ENCODE measurements around the gene MACF1.
A peak's percentile ranks its signal among the peaks of the same experiment; 100 is the strongest.

MACF1 gene

DNA sequence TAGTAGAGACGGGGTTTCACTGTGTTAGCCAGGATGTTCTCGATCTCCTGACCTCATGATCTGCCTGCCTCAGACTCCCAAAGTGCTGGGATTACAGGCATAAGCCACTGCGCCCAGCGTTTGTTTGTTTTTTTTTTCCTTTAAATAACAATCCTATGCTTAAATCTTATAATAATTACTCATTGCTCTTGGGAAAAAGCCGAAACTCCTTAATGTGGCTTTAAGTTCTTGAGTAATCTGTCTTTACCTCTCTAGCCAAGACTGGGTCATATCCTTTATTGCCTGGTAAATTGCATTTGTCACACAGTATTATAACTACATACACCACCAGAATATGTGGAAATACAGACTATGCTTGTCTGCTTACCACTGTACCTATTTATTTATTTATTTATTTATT, 97.1 kb downstream of the MACF1 start:
- TF ChIP-seq, protein P1, sequence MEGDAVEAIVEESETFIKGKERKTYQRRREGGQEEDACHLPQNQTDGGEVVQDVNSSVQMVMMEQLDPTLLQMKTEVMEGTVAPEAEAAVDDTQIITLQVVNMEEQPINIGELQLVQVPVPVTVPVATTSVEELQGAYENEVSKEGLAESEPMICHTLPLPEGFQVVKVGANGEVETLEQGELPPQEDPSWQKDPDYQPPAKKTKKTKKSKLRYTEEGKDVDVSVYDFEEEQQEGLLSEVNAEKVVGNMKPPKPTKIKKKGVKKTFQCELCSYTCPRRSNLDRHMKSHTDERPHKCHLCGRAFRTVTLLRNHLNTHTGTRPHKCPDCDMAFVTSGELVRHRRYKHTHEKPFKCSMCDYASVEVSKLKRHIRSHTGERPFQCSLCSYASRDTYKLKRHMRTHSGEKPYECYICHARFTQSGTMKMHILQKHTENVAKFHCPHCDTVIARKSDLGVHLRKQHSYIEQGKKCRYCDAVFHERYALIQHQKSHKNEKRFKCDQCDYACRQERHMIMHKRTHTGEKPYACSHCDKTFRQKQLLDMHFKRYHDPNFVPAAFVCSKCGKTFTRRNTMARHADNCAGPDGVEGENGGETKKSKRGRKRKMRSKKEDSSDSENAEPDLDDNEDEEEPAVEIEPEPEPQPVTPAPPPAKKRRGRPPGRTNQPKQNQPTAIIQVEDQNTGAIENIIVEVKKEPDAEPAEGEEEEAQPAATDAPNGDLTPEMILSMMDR (IDR thresholded peaks at IDR 0.05; ENCODE audit: borderline replicate concordance, control extremely low read depth, extremely low read depth, insufficient read depth, missing control alignments), result no peak
- in situ Hi-C loops (cut with MboI; ENCODE audit: low sequenced_read_pairs, unreplicated experiment), result no loop called here
- DNase-seq (ENCODE audit: low spot score), result no peak

DNA sequence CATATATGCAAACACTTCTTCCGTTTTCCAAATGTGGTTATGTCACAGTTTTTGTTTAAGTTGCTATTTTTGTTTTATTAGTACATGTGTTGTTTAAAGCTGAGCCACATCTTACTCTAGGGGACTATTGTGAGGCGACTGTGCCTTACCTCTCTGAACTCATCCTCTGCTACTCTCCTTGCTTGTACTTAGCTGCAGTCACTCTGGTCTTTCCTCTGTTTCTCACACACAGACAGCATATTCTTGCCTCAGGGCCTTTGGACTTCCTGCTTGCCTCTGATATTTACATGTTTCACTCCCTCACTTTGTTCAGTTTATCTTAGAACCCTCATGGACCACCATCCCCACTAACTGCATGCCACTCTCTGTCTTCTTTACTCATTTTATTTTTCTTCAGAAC, 101.1 kb downstream of the MACF1 start:
- DNase-seq (ENCODE audit: low spot score), result peak; percentile 23
- in situ Hi-C loops (cut with MboI; ENCODE audit: low sequenced_read_pairs, unreplicated experiment), result no loop called here
- TF ChIP-seq, protein P1 (IDR thresholded peaks at IDR 0.05; ENCODE audit: borderline replicate concordance, control extremely low read depth, extremely low read depth, insufficient read depth, missing control alignments), result no peak

DNA sequence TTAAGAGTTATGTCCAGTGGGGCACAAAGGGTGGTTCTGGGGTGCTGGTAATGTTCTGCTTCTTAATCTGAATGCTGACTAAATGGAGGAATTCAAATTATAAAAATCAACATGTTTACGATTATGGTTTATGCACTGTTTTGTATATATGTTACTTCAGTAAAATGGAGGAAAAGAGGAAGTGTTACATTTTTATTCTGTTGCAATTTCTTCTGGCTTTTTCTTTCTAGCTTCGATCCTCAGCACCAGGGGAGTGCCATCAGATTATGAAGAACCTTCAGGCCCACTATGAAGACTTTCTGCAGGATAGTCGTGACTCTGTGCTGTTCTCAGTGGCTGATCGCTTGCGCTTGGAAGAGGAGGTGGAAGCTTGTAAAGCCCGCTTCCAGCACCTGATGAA, 105.5 kb downstream of the MACF1 start:
- DNase-seq (ENCODE audit: low spot score), result no peak
- in situ Hi-C loops (cut with MboI; ENCODE audit: low sequenced_read_pairs, unreplicated experiment), result no loop called here
- TF ChIP-seq, protein P1 (IDR thresholded peaks at IDR 0.05; ENCODE audit: borderline replicate concordance, control extremely low read depth, extremely low read depth, insufficient read depth, missing control alignments), result no peak

DNA sequence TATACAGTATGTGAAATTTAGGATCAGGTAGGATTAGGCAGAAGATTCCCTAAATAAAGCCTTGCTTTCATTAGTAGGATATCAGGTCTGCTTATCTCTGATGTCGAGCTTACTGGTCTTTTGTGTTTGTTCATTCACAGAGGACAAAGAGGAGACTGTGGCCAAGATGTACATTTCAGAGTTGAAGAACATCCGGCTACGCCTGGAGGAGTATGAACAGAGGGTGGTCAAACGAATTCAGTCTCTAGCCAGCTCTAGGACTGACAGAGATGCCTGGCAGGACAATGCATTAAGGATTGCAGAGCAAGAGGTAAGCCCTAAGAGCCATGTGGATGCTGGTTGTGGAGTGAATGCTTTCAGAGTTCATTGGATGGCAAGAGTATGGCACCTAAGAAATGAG, 106.2 kb downstream of the MACF1 start:
- no peak for DNase-seq (ENCODE audit: low spot score)
- in situ Hi-C loops (cut with MboI; ENCODE audit: low sequenced_read_pairs, unreplicated experiment), result no loop called here

DNA sequence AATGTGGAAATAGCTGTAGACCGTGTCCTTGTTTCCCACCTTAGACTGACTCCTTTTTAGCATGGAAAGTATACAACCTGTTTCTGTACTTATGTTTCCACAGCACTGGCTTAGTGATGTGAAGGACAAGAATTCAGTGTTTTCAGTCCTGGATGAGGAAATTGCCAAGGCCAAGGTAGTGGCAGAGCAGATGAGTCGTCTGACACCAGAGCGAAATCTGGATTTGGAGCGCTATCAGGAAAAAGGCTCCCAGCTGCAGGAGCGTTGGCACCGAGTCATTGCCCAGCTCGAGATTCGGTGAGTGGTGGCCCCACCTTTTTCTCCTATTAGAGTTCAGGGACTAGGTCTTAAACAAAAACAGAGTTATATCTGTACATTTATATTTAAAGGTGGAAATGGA, 112.6 kb downstream of the MACF1 start:
- in situ Hi-C loops (cut with MboI; ENCODE audit: low sequenced_read_pairs, unreplicated experiment), result no loop called here
- DNase-seq (ENCODE audit: low spot score), result no peak
- TF ChIP-seq, protein P1 (IDR thresholded peaks at IDR 0.05; ENCODE audit: borderline replicate concordance, control extremely low read depth, extremely low read depth, insufficient read depth, missing control alignments), result no peak

More for the DNA sequence above, 106.2 kb downstream of the MACF1 start:
- TF ChIP-seq, protein P1 (IDR thresholded peaks at IDR 0.05; ENCODE audit: borderline replicate concordance, control extremely low read depth, extremely low read depth, insufficient read depth, missing control alignments), result no peak

DNA sequence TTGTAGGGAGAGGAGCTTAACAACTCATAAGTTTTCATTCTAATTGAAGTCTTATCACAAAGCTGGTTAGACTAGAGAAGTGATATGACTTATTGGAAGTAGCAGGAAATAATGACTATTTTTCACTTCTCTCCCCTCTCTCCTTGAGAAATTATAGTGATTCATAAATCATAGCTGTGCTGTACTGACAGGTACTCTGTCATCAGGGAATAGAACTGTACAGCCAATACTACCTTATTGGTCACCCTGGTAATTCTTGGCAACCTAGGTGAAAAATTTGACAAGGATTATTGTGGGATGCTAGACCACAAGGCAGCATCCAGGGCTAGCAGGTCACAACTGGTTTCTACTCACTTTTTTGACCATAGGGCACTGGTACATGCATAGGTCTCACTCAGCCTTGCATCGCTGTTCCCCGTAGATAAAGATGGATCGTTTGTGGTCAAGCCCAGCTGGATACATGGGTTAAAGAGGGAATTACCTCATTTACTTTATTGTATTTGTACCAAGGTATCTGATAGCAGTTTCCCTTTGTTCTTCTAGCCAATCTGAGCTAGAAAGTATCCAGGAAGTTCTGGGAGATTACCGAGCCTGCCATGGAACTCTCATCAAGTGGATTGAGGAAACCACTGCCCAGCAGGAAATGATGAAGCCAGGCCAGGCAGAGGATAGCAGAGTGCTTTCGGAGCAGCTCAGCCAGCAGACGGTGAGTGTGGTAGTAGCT, 113.6 kb downstream of the MACF1 start:
- in situ Hi-C loops (cut with MboI; ENCODE audit: low sequenced_read_pairs, unreplicated experiment), result no loop called here
- no peak for DNase-seq (ENCODE audit: low spot score)
- TF ChIP-seq, protein P1 (IDR thresholded peaks at IDR 0.05; ENCODE audit: borderline replicate concordance, control extremely low read depth, extremely low read depth, insufficient read depth, missing control alignments), result no peak

All from GM13976 (cell line).